GM20000 (cell line): ENCODE results near the gene AIG1.

Source experiments
- DNase-seq: peaks from one replicate; pipeline ENCODE4 v3.0.0; 2012; ENCODE audit warnings: low spot score
- TF ChIP-seq, protein P1 (sequence below): IDR thresholded peaks from 2 replicates; pipeline ENCODE4 v1.5.1; 2012; ENCODE audit warnings: mild to moderate bottlenecking, control low read depth; ENCODE audit errors: extremely low read depth, missing control alignments

The AIG1 gene

DNA sequence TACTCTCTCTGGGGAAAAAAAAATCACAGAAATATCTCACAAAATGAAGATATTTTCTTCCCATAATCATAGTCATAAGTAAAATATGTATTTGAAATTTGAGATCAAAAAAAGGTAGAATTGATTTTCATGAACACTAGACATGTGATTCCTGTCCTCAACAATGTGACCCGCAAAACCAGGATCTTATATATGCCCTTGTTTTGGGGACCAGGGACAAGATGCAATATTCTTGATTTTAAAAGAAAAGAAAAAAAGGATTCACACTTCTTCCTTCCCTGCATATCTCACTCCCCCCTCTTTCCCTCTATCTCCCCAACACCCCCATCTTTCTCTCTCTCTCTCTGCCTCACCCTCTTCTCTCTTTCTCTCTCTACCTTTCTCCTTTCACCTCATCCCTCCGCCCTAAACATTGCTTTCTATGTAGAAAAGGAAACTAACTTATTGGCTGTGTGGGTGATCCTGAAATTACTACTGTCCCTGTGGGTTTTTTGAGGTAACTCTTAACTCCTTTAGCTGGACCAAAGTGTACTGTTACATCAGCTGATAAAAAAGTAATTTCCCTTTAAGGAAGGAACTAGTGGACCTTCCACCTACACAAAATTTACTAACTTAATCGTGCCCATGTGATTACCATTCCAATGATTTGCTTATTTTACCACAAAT lies 85.6 kb downstream of the AIG1 start:
- TF ChIP-seq, protein P1, sequence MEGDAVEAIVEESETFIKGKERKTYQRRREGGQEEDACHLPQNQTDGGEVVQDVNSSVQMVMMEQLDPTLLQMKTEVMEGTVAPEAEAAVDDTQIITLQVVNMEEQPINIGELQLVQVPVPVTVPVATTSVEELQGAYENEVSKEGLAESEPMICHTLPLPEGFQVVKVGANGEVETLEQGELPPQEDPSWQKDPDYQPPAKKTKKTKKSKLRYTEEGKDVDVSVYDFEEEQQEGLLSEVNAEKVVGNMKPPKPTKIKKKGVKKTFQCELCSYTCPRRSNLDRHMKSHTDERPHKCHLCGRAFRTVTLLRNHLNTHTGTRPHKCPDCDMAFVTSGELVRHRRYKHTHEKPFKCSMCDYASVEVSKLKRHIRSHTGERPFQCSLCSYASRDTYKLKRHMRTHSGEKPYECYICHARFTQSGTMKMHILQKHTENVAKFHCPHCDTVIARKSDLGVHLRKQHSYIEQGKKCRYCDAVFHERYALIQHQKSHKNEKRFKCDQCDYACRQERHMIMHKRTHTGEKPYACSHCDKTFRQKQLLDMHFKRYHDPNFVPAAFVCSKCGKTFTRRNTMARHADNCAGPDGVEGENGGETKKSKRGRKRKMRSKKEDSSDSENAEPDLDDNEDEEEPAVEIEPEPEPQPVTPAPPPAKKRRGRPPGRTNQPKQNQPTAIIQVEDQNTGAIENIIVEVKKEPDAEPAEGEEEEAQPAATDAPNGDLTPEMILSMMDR: no peak
- DNase-seq: peak; percentile 15

DNA sequence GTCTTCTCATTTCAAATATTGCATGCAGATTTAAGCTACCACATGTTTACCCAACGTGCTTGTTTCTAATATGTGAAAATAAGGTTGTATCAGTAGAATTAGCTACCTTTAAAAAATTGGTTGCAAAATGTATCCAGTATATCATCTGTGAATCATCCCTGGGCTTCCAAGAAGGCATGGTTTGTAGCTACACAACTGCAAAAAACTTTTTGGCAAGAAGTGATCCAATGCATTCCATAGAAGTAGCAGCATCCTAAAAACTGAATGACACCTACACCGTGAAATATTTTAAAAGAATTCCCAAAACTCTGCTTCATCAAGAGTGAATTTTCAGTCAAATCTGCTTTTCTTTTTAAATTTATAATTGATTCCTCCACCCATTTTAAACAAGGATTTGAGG lies 89.1 kb downstream of the AIG1 start:
- TF ChIP-seq, protein P1: no peak

DNA sequence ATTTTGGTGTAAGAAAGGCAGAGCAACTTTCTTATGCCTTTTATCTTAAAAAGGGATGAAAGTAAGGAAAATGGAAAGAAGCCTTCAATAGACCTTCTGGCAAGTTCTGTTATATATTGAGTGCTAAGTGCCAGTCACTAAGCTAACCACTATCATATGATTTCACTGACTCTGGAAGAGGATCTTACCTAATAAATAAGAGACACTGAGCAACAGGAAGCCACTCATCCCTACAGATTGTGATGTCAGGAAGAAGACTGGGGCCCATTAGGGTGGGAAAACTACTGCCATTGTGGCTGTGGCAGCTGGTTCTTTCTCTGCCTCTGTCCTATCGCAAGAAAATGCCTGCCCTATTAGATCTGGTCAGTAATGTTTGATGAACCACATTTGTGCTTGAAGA lies 89.6 kb downstream of the AIG1 start:
- DNase-seq: no peak
- TF ChIP-seq, protein P1: no peak

More for the DNA sequence above, 89.1 kb downstream of the AIG1 start:
- no peak for DNase-seq

DNA sequence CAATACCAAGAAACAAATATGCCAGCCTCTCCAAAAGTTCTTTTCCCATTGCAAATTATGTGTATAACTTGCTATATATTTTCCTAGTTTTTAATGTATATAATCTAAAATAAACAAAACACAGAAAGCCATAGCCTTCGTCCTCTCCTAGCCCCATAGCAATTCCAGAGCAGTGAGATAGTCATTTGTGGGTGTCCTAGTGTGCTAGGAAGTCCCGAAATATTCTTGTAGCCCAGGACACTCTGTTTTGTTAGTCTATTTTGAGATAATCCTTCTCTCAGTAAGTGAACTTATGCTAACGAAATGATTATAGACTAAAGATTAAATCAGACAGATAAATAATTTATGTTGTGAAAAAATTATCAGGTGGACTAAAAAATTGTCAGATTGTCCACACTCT lies 90.7 kb downstream of the AIG1 start:
- TF ChIP-seq, protein P1: no peak
- no peak for DNase-seq

- DNase-seq: no peak
- TF ChIP-seq, protein P1: no peak
These were observed 95.0 kb downstream of the AIG1 start for GRCh38 chr6:143155681-143156080.

GRCh38 chr6:143157131-143157530 lies 96.4 kb downstream of the AIG1 start:
- TF ChIP-seq, protein P1: no peak
- DNase-seq: no peak

DNA sequence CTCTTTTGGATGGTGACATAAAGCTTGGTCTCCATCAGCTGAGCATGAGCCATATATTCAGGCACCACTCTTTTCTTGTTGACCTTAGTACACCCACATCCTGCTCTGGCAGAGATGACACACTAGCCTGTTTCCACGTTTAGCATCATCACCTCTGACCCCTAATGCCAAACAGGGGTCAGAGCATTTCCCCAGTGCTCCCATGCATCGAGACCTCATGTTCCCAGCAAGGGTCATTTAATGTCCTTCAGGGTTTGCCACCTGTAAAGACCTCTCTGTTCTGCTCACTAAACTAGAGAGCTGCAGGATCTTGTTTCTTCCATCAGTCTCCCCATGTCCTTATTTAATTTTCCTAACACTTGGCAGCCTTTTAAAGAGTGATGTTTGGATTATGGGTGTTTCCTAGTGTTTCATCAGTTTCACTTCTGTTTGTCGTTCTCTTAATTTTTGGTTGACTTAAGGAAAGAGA lies 97.5 kb downstream of the AIG1 start:
- TF ChIP-seq, protein P1: no peak
- DNase-seq: no peak
